ENCODE results near the gene IL2RG.

IL2RG gene

GRCh38 chrX:71105628-71106027 lies 5.7 kb downstream of the IL2RG start:
- no peak overlapping the region for H3K27ac ChIP-seq
- DNase-seq (ENCODE audit: low spot score): no peak
- POLR2A ChIA-PET (ENCODE audit: low non-redundant PET): no interaction called here
- TF ChIP-seq CTCF (conservative IDR thresholded peaks at IDR 0.05; ENCODE audit: low read depth): no peak
- CTCF ChIA-PET: interaction anchor here (0.6 kb wide), 1 partner anchor 73 kb away, joined by 3 read pairs; no protein-coding TSS in a partner anchor

GRCh38 chrX:71103110-71103983 lies 8.0 kb downstream of the IL2RG start:
- POLR2A ChIA-PET (ENCODE audit: low non-redundant PET): no interaction called here
- TF ChIP-seq CTCF (conservative IDR thresholded peaks at IDR 0.05; ENCODE audit: low read depth): no peak

GRCh38 chrX:71102292-71102691 lies 9.1 kb downstream of the IL2RG start:
- TF ChIP-seq CTCF (conservative IDR thresholded peaks at IDR 0.05; ENCODE audit: low read depth): no peak
- no peak overlapping the region for H3K27ac ChIP-seq
- DNase-seq (ENCODE audit: low spot score): no peak
- ChIA-PET POLR2A (ENCODE audit: low non-redundant PET) (no interaction called here), CTCF (no interaction called here)

More at GRCh38 chrX:71103110-71103983, 8.0 kb downstream of the IL2RG start:
- DNase-seq (ENCODE audit: low spot score): no peak
- no peak overlapping the region for H3K27ac ChIP-seq
- CTCF ChIA-PET: no interaction called here

GRCh38 chrX:71100581-71101505 lies 10.5 kb downstream of the IL2RG start:
- no peak for TF ChIP-seq CTCF (conservative IDR thresholded peaks at IDR 0.05; ENCODE audit: low read depth)
- CTCF ChIA-PET: no interaction called here
- DNase-seq (ENCODE audit: low spot score): no peak
- no peak overlapping the region for H3K27ac ChIP-seq
- POLR2A ChIA-PET (ENCODE audit: low non-redundant PET): no interaction called here

- H3K27ac ChIP-seq: no peak overlapping the region
- TF ChIP-seq CTCF (conservative IDR thresholded peaks at IDR 0.05; ENCODE audit: low read depth): no peak
- DNase-seq (ENCODE audit: low spot score): no peak
- ChIA-PET POLR2A (ENCODE audit: low non-redundant PET) (no interaction called here), CTCF (interaction anchor here (0.6 kb wide), 1 partner anchor 14 kb away, joined by 3 read pairs; no protein-coding TSS in a partner anchor)
Observed at GRCh38 chrX:71099736-71100135, 11.6 kb downstream of the IL2RG start.

GRCh38 chrX:71098951-71099506 lies 12.3 kb downstream of the IL2RG start:
- TF ChIP-seq CTCF (conservative IDR thresholded peaks at IDR 0.05; ENCODE audit: low read depth): no peak
- POLR2A ChIA-PET (ENCODE audit: low non-redundant PET): no interaction called here
- DNase-seq (ENCODE audit: low spot score): no peak
- CTCF ChIA-PET: interaction anchor here (0.6 kb wide), 1 partner anchor 13 kb away, joined by 3 read pairs; no protein-coding TSS in a partner anchor
- H3K27ac ChIP-seq: no peak overlapping the region
